ENCODE data around the gene TOR3A.

Gene TOR3A

GRCh38 chr1:179145521-179145920 is 63.7 kb downstream of the TOR3A start:
- Histone ChIP-seq H3K9ac (ENCODE audit: low read length) (no peak overlapping the region), H3K4me1 (ENCODE audit: control insufficient read depth, insufficient read depth, low read length) (no peaks in the 10 kb centered on the region), H3K27me3 (ENCODE audit: control insufficient read depth, insufficient read depth, low read length) (no peaks in the 10 kb centered on the region), H3K4me3 (ENCODE audit: low read length) (no peak overlapping the region), H3K36me3 (ENCODE audit: control insufficient read depth, insufficient read depth, low read length) (no peaks in the 10 kb centered on the region), H3K27ac (ENCODE audit: low read depth, low read length) (no peak overlapping the region)

Measured in rectal smooth muscle tissue (tissue), 1 donor.